Loucy (cell line): ENCODE measurements around the gene KCNH2.

Experiments
- CTCF ChIP-seq: fragments of 200-600 bp; sonication (generic); conservative IDR thresholded peaks from 2 replicates; pipeline ENCODE4 v1.5.1; 2014; ENCODE audit warnings: mild to moderate bottlenecking, antibody characterized with exemption, low read length
- EZH2phosphoT487 ChIP-seq: fragments of 200-600 bp; IDR thresholded peaks from 2 replicates; pipeline ENCODE4 v1.6.1; 2018; ENCODE audit warnings: antibody characterized with exemption, mild to moderate bottlenecking, moderate library complexity, borderline replicate concordance

GRCh38 chr7:150944066-150945042 lies 33.8 kb downstream of the KCNH2 start:
- no peak for TF ChIP-seq CTCF
- TF ChIP-seq EZH2phosphoT487, result no peak
